Measurements from ENCODE around the gene BATF. TPM values are rescaled to one million over a fixed set of nuclear protein-coding genes. Genes with fewer than 3 reads are reported as not detected.

BATF gene
- total and polyA plus RNA-seq, 2 of the 8 experiments (the other 6 are each of a cell fraction or from before 2014, with no cell fraction given): not detected

DNA sequence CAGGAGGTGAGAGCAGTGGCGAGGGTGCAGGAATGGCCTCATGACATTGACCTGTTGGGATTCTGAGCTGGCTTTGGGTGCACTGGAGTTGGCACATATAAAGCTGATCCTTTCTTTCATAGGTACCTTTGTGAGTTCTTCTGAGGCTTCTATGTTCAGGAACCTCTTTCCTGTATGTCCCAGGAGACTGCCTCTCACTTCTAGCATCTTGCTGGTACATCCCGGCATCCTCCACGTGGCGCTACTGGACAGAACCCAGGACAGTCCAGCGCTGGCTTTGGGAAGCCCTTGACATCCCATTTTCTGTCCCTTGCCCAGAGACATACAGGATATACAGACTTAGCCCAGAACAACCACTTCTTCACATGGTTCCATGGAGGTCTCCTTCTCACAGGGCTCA is 44.4 kb upstream of the BATF start:
- Histone ChIP-seq H3K23me2 (ENCODE audit: low read depth, low read length) (no peaks in the 10 kb centered on the region), H4K5ac (ENCODE audit: insufficient read length, low read depth, low read length) (no peak overlapping the region), H3K4me3 (ENCODE audit: extremely low read depth in 1 of 4, insufficient read depth in 2 of 4, low read depth in 3 of 4, low read length in 4 of 4) (no peak overlapping the region), H3K4me1 (replicated peaks in 1 of 4; ENCODE audit: control insufficient read depth in 3 of 4, insufficient read depth in 4 of 4, low read length in 3 of 4) (peaks cover 5 to 15% (median 7%) of the 10 kb centered on the region in 4 experiments), H2BK12ac (ENCODE audit: low read depth, low read length) (no peak overlapping the region), H3K79me1 (ENCODE audit: low read depth, low read length) (no peaks in the 10 kb centered on the region), H3K27me3 (replicated peaks in 1 of 4; ENCODE audit: control insufficient read depth in 3 of 4, extremely low read depth in 1 of 4, insufficient read depth in 3 of 4, low read length in 3 of 4) (no peaks in the 10 kb centered on the region), H3K9ac (replicated peaks in 1 of 4; ENCODE audit: extremely low read depth in 1 of 4, low read depth in 3 of 4, low read length in 3 of 4) (no peak overlapping the region), H3K36me3 (ENCODE audit: control insufficient read depth in 2 of 4, insufficient read depth in 4 of 4, low read length in 3 of 4) (no peaks in the 10 kb centered on the region), H2BK15ac (ENCODE audit: low read length) (no peak overlapping the region), H2AFZ (ENCODE audit: low read length) (no peak overlapping the region), H2BK120ac (replicated peaks; ENCODE audit: low read depth, low read length) (no peak overlapping the region), H3K27ac (ENCODE audit: low read depth, low read length) (no peak overlapping the region), H3K4ac (replicated peaks; ENCODE audit: insufficient read length, low read depth, low read length) (no peak overlapping the region), H2AK5ac (ENCODE audit: low read depth, low read length) (no peak overlapping the region), H3K14ac (ENCODE audit: insufficient read length) (no peak overlapping the region), H2BK5ac (ENCODE audit: low read depth, low read length) (no peak overlapping the region), H4K91ac (replicated peaks; ENCODE audit: insufficient read length, low read length) (no peak overlapping the region), H2BK20ac (ENCODE audit: low read length) (no peak overlapping the region), H3K4me2 (ENCODE audit: insufficient read depth in 1 of 2, low read depth in 2 of 2, low read length in 2 of 2) (no peak overlapping the region), H3K79me2 (ENCODE audit: control insufficient read depth in 1 of 2, insufficient read depth in 2 of 2, low read length in 2 of 2) (no peaks in the 10 kb centered on the region), H3K56ac (replicated peaks; ENCODE audit: insufficient read length, low read depth, low read length) (no peak overlapping the region), H3K23ac (ENCODE audit: insufficient read length) (no peak overlapping the region), H4K20me1 (replicated peaks in 1 of 2; ENCODE audit: control insufficient read depth in 1 of 2, insufficient read depth in 2 of 2, low read length in 2 of 2) (no peaks in the 10 kb centered on the region), H3K18ac (ENCODE audit: extremely low read depth, low read length) (no peak overlapping the region), H4K8ac (ENCODE audit: extremely low read depth, insufficient read depth, low read length) (no peak overlapping the region), H3K9me3 (ENCODE audit: insufficient read depth in 2 of 2, low read depth in 1 of 2, low read length in 1 of 2) (no peaks in the 10 kb centered on the region)
- POLR2A ChIA-PET (ENCODE audit: partially characterized antibody): interaction anchor here (1.2 to 1.9 kb wide), 2 partner anchors 24 to 50 kb away, joined by 3 to 4 read pairs; partner anchors contain the start of gene JDP2
- CTCF ChIA-PET (ENCODE audit: partially characterized antibody): interaction anchor here (0.9 to 5.2 kb wide), 8 partner anchors 10 to 346 kb away, joined by 3 to 36 read pairs (median 6); no protein-coding TSS in a partner anchor
- no peak for FAIRE-seq
- 96% methylated on average over 5 of the region's 5 CpGs; no CpG with 5 or more reads in 1 of the 2 experiments for WGBS, 2 experiments (ENCODE audit: extremely low coverage in 1 of 2, insufficient coverage in 1 of 2, insufficient read length in 1 of 2, insufficient replicate concordance in 2 of 2, low coverage in 1 of 2, low lambda C conversion rate in 2 of 2, missing lambda C conversion rate in 1 of 2)
- TF ChIP-seq BACH1 (IDR thresholded peaks at IDR 0.05; ENCODE audit: low read length) (no peak), BRCA1 (IDR thresholded peaks at IDR 0.05; ENCODE audit: low read depth, low read length) (no peak), SP2 (IDR thresholded peaks at IDR 0.05; ENCODE audit: low read length) (no peak)
- no peak for DNase-seq (ENCODE audit: low read depth in 1 of 2, low spot score in 2 of 2)

Data from H1 (cell line).